ENCODE data around the gene HAND1.
"Not testable (repeated sequence)": the region's sequence is repeated elsewhere in the genome, so short reads cannot be mapped to it uniquely, and the experiment has no call there.

Gene HAND1

GRCh38 chr5:154518438-154518867 is 40.4 kb upstream of the HAND1 start:
- TF ChIP-seq CTCF (IDR thresholded peaks at IDR 0.05): no peak
- Histone ChIP-seq H3K27me3 (peaks cover 0 to 52% of the 10 kb centered on the region in 2 donors), H3K4me3 (no peak overlapping the region), H3K27ac (no peak overlapping the region), H3K9me3 (no peaks in the 10 kb centered on the region), H3K4me1 (peaks cover 0 to 4% (median 1%) of the 10 kb centered on the region in 4 donors), H3K36me3 (no peaks in the 10 kb centered on the region)
- DNase-seq: peak in 1 of 2 donors; percentile 37
- intact Hi-C loops (cut with DNase I; ENCODE audit: low total_unique reads): no loop called here

- H3K27me3 ChIP-seq: peaks cover 0 to 52% of the 10 kb centered on the region in 2 donors
- DNase-seq: peak in 1 of 2 donors; percentile 34
- TF ChIP-seq CTCF (IDR thresholded peaks at IDR 0.05): no peak
- no peak overlapping the region for H3K4me3 ChIP-seq
- H3K27ac ChIP-seq: no peak overlapping the region
- H3K4me1 ChIP-seq: no peaks in the 10 kb centered on the region
- H3K36me3 ChIP-seq: no peaks in the 10 kb centered on the region
- no peaks in the 10 kb centered on the region for H3K9me3 ChIP-seq
- intact Hi-C loops (cut with DNase I; ENCODE audit: low total_unique reads): no loop called here
Measured at GRCh38 chr5:154517810-154518437, 39.9 kb upstream of the HAND1 start.

GRCh38 chr5:154517181-154517580 is 39.2 kb upstream of the HAND1 start:
- DNase-seq: peak in 1 of 2 donors; percentile 34
- Histone ChIP-seq H3K9me3 (no peaks in the 10 kb centered on the region), H3K27ac (no peak overlapping the region), H3K4me1 (no peaks in the 10 kb centered on the region), H3K4me3 (no peak overlapping the region), H3K27me3 (peaks cover 0 to 52% of the 10 kb centered on the region in 2 donors), H3K36me3 (no peaks in the 10 kb centered on the region)
- TF ChIP-seq CTCF (IDR thresholded peaks at IDR 0.05): no peak
- intact Hi-C loops (cut with DNase I; ENCODE audit: low total_unique reads): no loop called here

GRCh38 chr5:154516475-154516874 is 38.4 kb upstream of the HAND1 start:
- DNase-seq: peak in 1 of 2 donors; percentile 24
- intact Hi-C loops (cut with DNase I; ENCODE audit: low total_unique reads): no loop called here
- no peaks in the 10 kb centered on the region for H3K9me3 ChIP-seq
- no peak overlapping the region for H3K4me3 ChIP-seq
- H3K4me1 ChIP-seq: no peaks in the 10 kb centered on the region
- H3K36me3 ChIP-seq: no peaks in the 10 kb centered on the region
- no peak overlapping the region for H3K27ac ChIP-seq
- H3K27me3 ChIP-seq: peaks cover 0 to 49% of the 10 kb centered on the region in 2 donors
- TF ChIP-seq CTCF (IDR thresholded peaks at IDR 0.05): no peak

GRCh38 chr5:154515488-154515887 is 37.5 kb upstream of the HAND1 start:
- H3K4me3 ChIP-seq: not testable (repeated sequence)

GRCh38 chr5:154514331-154514730 is 36.3 kb upstream of the HAND1 start:
- no peak for TF ChIP-seq CTCF (IDR thresholded peaks at IDR 0.05)
- H3K4me1 ChIP-seq: no peaks in the 10 kb centered on the region
- peaks cover 0 to 46% of the 10 kb centered on the region in 2 donors for H3K27me3 ChIP-seq
- no peak overlapping the region for H3K27ac ChIP-seq
- H3K4me3 ChIP-seq: no peak overlapping the region
- intact Hi-C loops (cut with DNase I; ENCODE audit: low total_unique reads): no loop called here
- H3K9me3 ChIP-seq: no peaks in the 10 kb centered on the region
- no peaks in the 10 kb centered on the region for H3K36me3 ChIP-seq
- DNase-seq: peak in 1 of 2 donors; percentile 13

More at GRCh38 chr5:154515488-154515887, 37.5 kb upstream of the HAND1 start:
- H3K36me3 ChIP-seq; H3K27ac ChIP-seq; intact Hi-C loops (cut with DNase I; ENCODE audit: low total_unique reads); H3K4me1 ChIP-seq; H3K9me3 ChIP-seq: not testable (repeated sequence)
- peak in 1 of 2 donors; percentile 7 for DNase-seq
- peaks cover 0 to 44% of the 10 kb centered on the region in 2 donors for H3K27me3 ChIP-seq

Measured in tibial artery (tissue), 4 donors.